OCI-LY3 (cell line): Measurements from ENCODE around the gene SLITRK4.

Source experiments
- H2AFZ ChIP-seq: fragments of 200-600, 300-600 bp; shearing (Covaris generic); 2 replicates; pipeline ENCODE4 v1.6.0; 2014; ENCODE audit warnings: antibody characterized with exemption, low read depth, low read length
- H3K27ac ChIP-seq: fragments of 200-600, 300-600 bp; sonication (generic); 2 replicates; pipeline ENCODE4 v1.5.1; 2014; ENCODE audit warnings: mild to moderate bottlenecking, low read length, moderate library complexity, mixed read lengths
- H3K27me3 ChIP-seq: fragments of 200-600, 300-600 bp; sonication (generic); 2 replicates; pipeline ENCODE4 v1.6.1; 2014; ENCODE audit warnings: low read depth, low read length, mixed read lengths
- H3K36me3 ChIP-seq: fragments of 200-600, 300-600 bp; sonication (generic); replicated peaks from 2 replicates; pipeline ENCODE3; 2014; ENCODE audit warnings: low read depth, low read length, mixed read lengths
- H3K4me1 ChIP-seq: fragments of 300-600, 200-600 bp; sonication (generic); 2 replicates; pipeline ENCODE4 v1.6.1; 2014; ENCODE audit warnings: low read length, mixed read lengths
- H3K4me2 ChIP-seq: fragments of 200-600, 300-600 bp; sonication (generic); 2 replicates; pipeline ENCODE4 v1.6.1; 2014; ENCODE audit warnings: low read length, mixed read lengths
- H3K4me3 ChIP-seq: fragments of 300-600, 200-600 bp; sonication (generic); 2 replicates; pipeline ENCODE4 v1.5.1; 2014; ENCODE audit warnings: antibody characterized with exemption, mild to moderate bottlenecking, low read length, moderate library complexity
- H3K79me2 ChIP-seq: fragments of 300-600, 200-600 bp; shearing (Covaris generic); 2 replicates; pipeline ENCODE4 v1.6.1; 2014; ENCODE audit warnings: mild to moderate bottlenecking, low read length, mixed read lengths
- H3K9ac ChIP-seq: fragments of 300-600, 200-600 bp; shearing (Covaris generic); 2 replicates; pipeline ENCODE4 v1.6.0; 2014; ENCODE audit warnings: mild to moderate bottlenecking, low read length, moderate library complexity
- H3K9me3 ChIP-seq: fragments of 200-600, 300-600 bp; shearing (Covaris generic); 2 replicates; pipeline ENCODE4 v1.6.1; 2014; ENCODE audit warnings: low read length, mixed read lengths; ENCODE audit not compliant: insufficient read depth
- H4K20me1 ChIP-seq: fragments of 200-600, 300-600 bp; sonication (generic); 2 replicates; pipeline ENCODE4 v1.6.1; 2016; ENCODE audit warnings: low read length, mixed read lengths; ENCODE audit not compliant: insufficient read depth
- EZH2phosphoT487 ChIP-seq: fragments of 200-600 bp; shearing (Covaris generic); IDR thresholded peaks from 2 replicates; pipeline ENCODE4 v1.6.1; 2018; ENCODE audit warnings: antibody characterized with exemption, mixed run types, low read depth
- TF ChIP-seq, protein P1 (sequence below): fragments of 200-600, 300-600 bp; sonication (generic); IDR thresholded peaks from 2 replicates; pipeline ENCODE4 v1.5.1; 2014; ENCODE audit warnings: antibody characterized with exemption, low read length, low read depth

Gene SLITRK4

DNA sequence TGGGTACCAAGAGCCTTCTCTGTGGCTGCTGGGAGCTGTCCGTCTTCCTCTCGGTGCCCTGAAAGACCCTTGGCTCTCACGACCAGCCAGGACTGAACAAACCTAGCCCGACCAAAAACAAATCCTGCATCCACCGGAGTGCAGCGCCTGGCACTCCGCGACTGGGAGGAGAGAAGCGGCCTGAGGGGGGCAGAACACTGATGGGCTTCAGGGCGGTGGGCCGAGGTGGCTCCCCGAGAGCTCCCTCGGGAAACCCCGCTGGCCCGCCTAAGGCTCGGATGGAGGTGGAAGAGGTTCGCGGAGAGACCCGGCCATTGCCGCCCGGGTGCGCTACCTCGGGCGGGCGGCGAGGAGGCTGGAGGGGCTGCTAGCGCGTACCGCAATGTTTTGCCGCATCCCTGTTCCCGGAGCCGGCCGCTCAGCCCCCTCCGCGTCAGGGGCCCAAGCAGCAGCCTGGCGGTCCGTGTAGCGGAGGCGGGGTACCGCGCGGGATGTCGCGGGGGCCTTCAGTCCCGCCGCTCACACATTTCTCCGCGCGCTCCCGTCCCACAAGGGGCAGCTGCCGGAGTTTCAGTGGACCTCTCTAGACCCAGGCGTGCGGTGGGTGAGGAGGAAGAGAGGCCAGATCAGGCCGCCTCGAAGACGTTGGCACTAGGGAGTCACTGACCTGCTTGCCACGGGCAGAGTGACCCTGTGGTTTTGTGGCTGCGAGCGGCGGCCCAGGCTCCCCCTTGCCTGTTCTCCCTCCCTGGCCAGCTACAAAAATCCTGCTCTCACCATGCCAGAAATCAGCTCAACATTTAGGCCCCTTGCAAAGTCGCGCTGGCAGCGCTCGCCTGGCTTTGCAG, 2.2 kb downstream of the SLITRK4 start:
- H2AFZ ChIP-seq, result no peak overlapping the region
- TF ChIP-seq, protein P1, sequence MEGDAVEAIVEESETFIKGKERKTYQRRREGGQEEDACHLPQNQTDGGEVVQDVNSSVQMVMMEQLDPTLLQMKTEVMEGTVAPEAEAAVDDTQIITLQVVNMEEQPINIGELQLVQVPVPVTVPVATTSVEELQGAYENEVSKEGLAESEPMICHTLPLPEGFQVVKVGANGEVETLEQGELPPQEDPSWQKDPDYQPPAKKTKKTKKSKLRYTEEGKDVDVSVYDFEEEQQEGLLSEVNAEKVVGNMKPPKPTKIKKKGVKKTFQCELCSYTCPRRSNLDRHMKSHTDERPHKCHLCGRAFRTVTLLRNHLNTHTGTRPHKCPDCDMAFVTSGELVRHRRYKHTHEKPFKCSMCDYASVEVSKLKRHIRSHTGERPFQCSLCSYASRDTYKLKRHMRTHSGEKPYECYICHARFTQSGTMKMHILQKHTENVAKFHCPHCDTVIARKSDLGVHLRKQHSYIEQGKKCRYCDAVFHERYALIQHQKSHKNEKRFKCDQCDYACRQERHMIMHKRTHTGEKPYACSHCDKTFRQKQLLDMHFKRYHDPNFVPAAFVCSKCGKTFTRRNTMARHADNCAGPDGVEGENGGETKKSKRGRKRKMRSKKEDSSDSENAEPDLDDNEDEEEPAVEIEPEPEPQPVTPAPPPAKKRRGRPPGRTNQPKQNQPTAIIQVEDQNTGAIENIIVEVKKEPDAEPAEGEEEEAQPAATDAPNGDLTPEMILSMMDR, result no peak
- no peak for TF ChIP-seq EZH2phosphoT487
- no peaks in the 10 kb centered on the region for H3K27me3 ChIP-seq

DNA sequence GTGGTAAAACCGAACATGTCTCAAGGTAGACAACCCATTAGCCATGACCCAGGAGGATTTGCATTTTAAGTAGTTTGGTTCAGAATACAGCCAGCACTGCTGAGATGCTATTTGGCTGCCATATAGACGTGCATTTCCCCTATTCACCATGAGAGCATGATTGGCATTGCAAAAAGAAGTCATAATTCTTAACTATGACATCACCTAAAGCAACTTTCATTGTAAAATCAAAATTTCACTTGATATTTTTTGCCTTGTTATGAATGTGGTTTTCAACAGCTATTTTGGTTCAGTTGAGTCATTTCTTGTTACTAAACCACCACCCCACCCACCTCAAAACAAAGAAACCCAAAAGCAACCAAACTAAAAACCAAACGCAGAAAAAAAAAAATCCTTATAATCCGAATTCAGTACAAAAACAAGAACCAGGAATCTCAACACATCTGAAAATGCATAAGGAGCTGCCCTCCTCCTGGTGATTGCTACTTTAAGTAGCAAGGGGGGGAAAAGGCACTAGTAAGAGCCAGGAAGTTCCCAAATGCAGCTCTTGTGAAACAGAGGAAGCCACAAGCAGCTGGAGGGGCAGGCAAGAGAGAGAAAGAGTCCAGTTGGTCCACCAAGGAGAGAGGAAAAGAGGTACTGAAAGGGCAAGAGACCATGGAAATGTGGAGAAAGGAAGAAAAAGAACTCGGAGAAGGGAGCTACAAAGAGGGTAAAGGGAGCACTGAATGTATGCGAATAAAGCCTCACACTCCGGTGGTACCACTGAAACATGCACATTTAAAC, 3.1 kb downstream of the SLITRK4 start:
- Histone ChIP-seq H3K27me3 (no peaks in the 10 kb centered on the region), H3K36me3 (no peaks in the 10 kb centered on the region), H3K9me3 (no peaks in the 10 kb centered on the region), H2AFZ (no peak overlapping the region), H3K27ac (no peak overlapping the region), H3K9ac (no peak overlapping the region), H3K4me2 (no peak overlapping the region), H3K4me3 (no peak overlapping the region), H3K4me1 (no peaks in the 10 kb centered on the region), H3K79me2 (no peaks in the 10 kb centered on the region), H4K20me1 (no peaks in the 10 kb centered on the region)
- TF ChIP-seq, protein P1, result no peak
- no peak for TF ChIP-seq EZH2phosphoT487

More for the DNA sequence above, 2.2 kb downstream of the SLITRK4 start:
- no peak overlapping the region for H3K9ac ChIP-seq
- no peaks in the 10 kb centered on the region for H3K9me3 ChIP-seq
- no peaks in the 10 kb centered on the region for H3K36me3 ChIP-seq
- H3K4me1 ChIP-seq, result no peaks in the 10 kb centered on the region
- H3K27ac ChIP-seq, result no peak overlapping the region
- no peak overlapping the region for H3K4me3 ChIP-seq
- H3K4me2 ChIP-seq, result no peak overlapping the region
- no peaks in the 10 kb centered on the region for H3K79me2 ChIP-seq
- H4K20me1 ChIP-seq, result no peaks in the 10 kb centered on the region

DNA sequence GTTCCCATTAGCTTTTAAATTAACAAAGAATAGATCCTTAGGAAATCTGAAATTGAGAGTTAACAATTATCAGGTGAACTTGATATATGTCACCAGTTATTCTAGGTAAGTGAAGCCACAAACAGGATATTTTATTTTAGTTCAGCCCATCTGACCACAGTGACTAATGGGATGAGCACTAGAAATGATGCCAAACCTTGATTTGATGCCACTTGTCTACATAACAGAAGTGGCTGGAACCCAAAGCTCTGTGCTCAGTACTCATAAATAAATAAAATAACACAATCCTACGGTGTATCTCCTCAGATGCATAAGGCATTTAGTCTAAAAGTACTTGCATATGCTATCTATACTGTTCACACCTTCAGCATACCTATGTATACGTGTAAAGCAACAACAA, 12.2 kb downstream of the SLITRK4 start:
- no peaks in the 10 kb centered on the region for H3K79me2 ChIP-seq
- no peaks in the 10 kb centered on the region for H3K27me3 ChIP-seq
- no peaks in the 10 kb centered on the region for H3K9me3 ChIP-seq
- H3K36me3 ChIP-seq, result no peaks in the 10 kb centered on the region
- no peak overlapping the region for H3K9ac ChIP-seq
- no peak overlapping the region for H3K4me2 ChIP-seq
- TF ChIP-seq, protein P1, result no peak
- no peak for TF ChIP-seq EZH2phosphoT487
- H3K4me3 ChIP-seq, result no peak overlapping the region
- no peaks in the 10 kb centered on the region for H3K4me1 ChIP-seq
- no peaks in the 10 kb centered on the region for H4K20me1 ChIP-seq
- no peak overlapping the region for H2AFZ ChIP-seq
- no peak overlapping the region for H3K27ac ChIP-seq

DNA sequence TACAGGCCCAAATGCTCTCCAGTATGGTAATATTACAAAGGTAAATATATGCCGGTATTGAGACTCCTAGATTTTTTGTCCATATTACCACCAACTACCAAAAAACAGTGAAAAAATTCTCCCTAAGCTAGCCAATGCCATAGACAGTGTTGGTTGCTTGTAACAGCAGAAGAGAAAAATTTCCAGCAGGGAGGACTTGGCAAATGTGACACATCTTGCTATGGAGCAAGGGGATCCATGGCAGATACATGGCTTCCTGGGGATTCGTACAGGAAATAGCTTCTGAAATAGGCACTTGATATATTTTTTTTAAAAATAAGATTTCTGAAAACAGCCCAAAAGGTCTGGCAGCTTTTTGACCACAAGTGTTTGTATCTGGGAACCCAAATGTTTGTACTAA, 14.6 kb downstream of the SLITRK4 start:
- TF ChIP-seq EZH2phosphoT487, result no peak
- TF ChIP-seq, protein P1, result no peak

More for the DNA sequence above, 14.6 kb downstream of the SLITRK4 start:
- Histone ChIP-seq H3K79me2 (no peaks in the 10 kb centered on the region), H4K20me1 (no peaks in the 10 kb centered on the region), H3K27ac (no peak overlapping the region), H2AFZ (no peak overlapping the region), H3K9me3 (no peaks in the 10 kb centered on the region), H3K9ac (no peak overlapping the region), H3K27me3 (no peaks in the 10 kb centered on the region), H3K4me3 (no peak overlapping the region), H3K4me1 (no peaks in the 10 kb centered on the region), H3K36me3 (no peaks in the 10 kb centered on the region), H3K4me2 (no peak overlapping the region)
